Prostate gland (tissue), 2 donors: Measurements from ENCODE around the gene NMNAT2.

Experiments
- POLR2A ChIP-seq: fragments of 450-650 bp; IDR thresholded peaks from one replicate; pipeline ENCODE4 v1.6.1; 2016; ENCODE audit warnings: antibody characterized with exemption, mild to moderate bottlenecking
- TF ChIP-seq, protein P1 (sequence below), 4 experiments: fragments of 200-600 bp in 2 of 4; fragments of 450-650 bp in 2 of 4; sonication (generic) in 2 of 4; IDR thresholded peaks; 1 replicate in 3 of 4; 2 replicates in 1 of 4; pipeline ENCODE4 v1.5.1; 2016 to 2019; ENCODE audit warnings: antibody characterized with exemption in 4 of 4, mild to moderate bottlenecking in 2 of 4, moderate library complexity in 2 of 4

DNA sequence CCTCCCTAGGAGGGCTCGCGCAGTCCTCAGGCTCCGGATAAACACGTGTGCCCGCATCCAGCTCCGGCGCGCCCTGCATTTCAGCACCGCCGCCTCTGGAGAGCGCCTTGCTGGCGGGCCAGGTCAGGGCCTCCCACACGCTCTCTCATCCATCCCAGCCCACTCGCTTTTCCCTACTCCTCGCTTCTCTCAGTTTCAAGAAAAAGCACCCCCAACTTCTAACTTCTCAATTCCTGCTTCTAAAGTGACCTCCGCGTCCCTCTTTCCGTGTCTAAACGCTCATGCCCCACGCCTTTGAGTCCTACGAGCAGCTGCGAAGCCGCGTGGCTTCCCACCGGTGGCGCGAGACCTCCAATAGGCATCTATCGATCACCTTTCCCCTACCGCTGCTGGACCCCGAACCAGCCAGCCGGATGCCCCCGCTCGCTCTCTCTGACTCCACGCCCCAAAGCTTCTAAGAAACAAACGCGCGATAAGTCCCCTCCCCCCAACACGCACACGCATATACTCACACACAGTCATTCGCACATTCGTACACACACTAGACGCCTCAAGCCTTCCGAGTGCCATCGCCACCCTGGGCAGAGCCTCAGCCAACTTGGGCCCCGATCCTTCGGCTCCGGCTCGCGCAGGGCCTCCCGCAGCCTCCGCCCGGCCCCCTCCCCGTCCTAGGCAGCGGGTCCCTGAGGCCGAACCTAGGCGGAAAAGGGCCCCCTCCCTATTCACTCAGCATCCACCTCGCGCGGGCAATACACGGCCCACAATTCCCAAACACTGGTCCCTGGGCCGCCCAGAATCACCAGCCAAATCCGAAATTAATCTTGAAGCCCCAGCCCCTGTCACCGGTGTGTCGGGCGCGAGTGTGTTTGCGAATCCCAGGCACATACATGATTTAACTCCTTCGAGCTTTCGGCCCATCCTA, 1.1 kb downstream of the NMNAT2 start:
- TF ChIP-seq, protein P1, sequence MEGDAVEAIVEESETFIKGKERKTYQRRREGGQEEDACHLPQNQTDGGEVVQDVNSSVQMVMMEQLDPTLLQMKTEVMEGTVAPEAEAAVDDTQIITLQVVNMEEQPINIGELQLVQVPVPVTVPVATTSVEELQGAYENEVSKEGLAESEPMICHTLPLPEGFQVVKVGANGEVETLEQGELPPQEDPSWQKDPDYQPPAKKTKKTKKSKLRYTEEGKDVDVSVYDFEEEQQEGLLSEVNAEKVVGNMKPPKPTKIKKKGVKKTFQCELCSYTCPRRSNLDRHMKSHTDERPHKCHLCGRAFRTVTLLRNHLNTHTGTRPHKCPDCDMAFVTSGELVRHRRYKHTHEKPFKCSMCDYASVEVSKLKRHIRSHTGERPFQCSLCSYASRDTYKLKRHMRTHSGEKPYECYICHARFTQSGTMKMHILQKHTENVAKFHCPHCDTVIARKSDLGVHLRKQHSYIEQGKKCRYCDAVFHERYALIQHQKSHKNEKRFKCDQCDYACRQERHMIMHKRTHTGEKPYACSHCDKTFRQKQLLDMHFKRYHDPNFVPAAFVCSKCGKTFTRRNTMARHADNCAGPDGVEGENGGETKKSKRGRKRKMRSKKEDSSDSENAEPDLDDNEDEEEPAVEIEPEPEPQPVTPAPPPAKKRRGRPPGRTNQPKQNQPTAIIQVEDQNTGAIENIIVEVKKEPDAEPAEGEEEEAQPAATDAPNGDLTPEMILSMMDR (IDR thresholded peaks at IDR 0.05), result no peak
- no peak for TF ChIP-seq POLR2A
